Endodermal cell (in vitro differentiated cells): Measurements from ENCODE around the gene XIAP. TPM values are rescaled to one million over a fixed set of nuclear protein-coding genes. Genes with fewer than 3 reads are reported as not detected.

Source experiments
- DNase-seq: peaks from one replicate; pipeline ENCODE4 v3.0.0-alpha.2; 2017
- H3K27ac ChIP-seq: 2 replicates; pipeline ENCODE4 v1.5.1; 2013; ENCODE audit warnings: mild to moderate bottlenecking, low read depth, low read length, moderate library complexity
- H3K27me3 ChIP-seq: 2 replicates; pipeline ENCODE4 v1.6.1; 2013; ENCODE audit warnings: mild to moderate bottlenecking, low read length, moderate library complexity; ENCODE audit not compliant: insufficient read depth, control insufficient read depth, poor library complexity, severe bottlenecking
- H3K36me3 ChIP-seq: 2 replicates; pipeline ENCODE4 v1.7.0; 2013; ENCODE audit warnings: mild to moderate bottlenecking, low read length, moderate library complexity; ENCODE audit not compliant: control insufficient read depth, insufficient read depth
- H3K4me1 ChIP-seq: one replicate; pipeline ENCODE4 v1.7.0; 2013; ENCODE audit warnings: low read length; ENCODE audit not compliant: control insufficient read depth, insufficient read depth
- H3K4me3 ChIP-seq: 2 replicates; pipeline ENCODE4 v1.5.1; 2013; ENCODE audit warnings: mild to moderate bottlenecking, low read length, moderate library complexity
- H3K9ac ChIP-seq: 2 replicates; pipeline ENCODE4 v1.6.1; 2013; ENCODE audit warnings: mild to moderate bottlenecking, low read length, moderate library complexity; ENCODE audit not compliant: poor library complexity, severe bottlenecking; ENCODE audit errors: extremely low read depth
- H3K9me3 ChIP-seq: 2 replicates; pipeline ENCODE4 v1.6.1; 2013; ENCODE audit warnings: mild to moderate bottlenecking, low read length, moderate library complexity; ENCODE audit not compliant: control insufficient read depth
- H3K27ac Mint-ChIP-seq: 2 replicates; pipeline ENCODE4 v1.8.0; 2020; ENCODE audit warnings: mixed read lengths
- H3K27me3 Mint-ChIP-seq: 2 replicates; pipeline ENCODE4 v1.8.0; 2021; ENCODE audit warnings: mild to moderate bottlenecking, mixed read lengths; ENCODE audit not compliant: insufficient read depth
- H3K36me3 Mint-ChIP-seq: 2 replicates; pipeline ENCODE4 v1.8.0; 2020; ENCODE audit warnings: low read depth, mixed read lengths
- H3K4me1 Mint-ChIP-seq: 2 replicates; pipeline ENCODE4 v1.8.0; 2020; ENCODE audit warnings: mixed read lengths
- H3K4me3 Mint-ChIP-seq: 2 replicates; pipeline ENCODE4 v1.8.0; 2020; ENCODE audit warnings: mild to moderate bottlenecking, moderate library complexity, mixed read lengths
- H3K9me3 Mint-ChIP-seq: 2 replicates; pipeline ENCODE4 v1.8.0; 2020; ENCODE audit warnings: mild to moderate bottlenecking, mixed read lengths
- WGBS, 2 experiments: methylation state at CpG; one replicate each; pipeline versions ENCODE4 v1.1.5 to v1.1.7; 2013; ENCODE audit warnings: missing lambda C conversion rate in 2 of 2, mixed read lengths in 1 of 2; ENCODE audit not compliant: insufficient coverage in 1 of 2, insufficient read length in 1 of 2; 5-methylcytosine and 5-hydroxymethylcytosine counted together
- total RNA-seq, 2 donors: library from RNA; stranded (reverse); fragmentation: NEBNext Ultra II Directional in 1 of 2; extraction: Animal tissue kit (Norgen Biotek cat#: 25700) in 1 of 2; gene quantifications; 2 replicates in 1 of 2; 3 replicates in 1 of 2; pipeline ENCODE4 v1.2.1, GENCODE V29; 2021
- TF ChIP-seq, protein P1 (sequence below): fragments of 200-600 bp; sonication (generic); conservative IDR thresholded peaks from 2 replicates; pipeline ENCODE4 v1.5.0; 2021; ENCODE audit warnings: antibody characterized with exemption, mild to moderate bottlenecking

The XIAP gene
- total RNA-seq, 2 donors from 2014 or later: 59.1 to 59.8 TPM

DNA sequence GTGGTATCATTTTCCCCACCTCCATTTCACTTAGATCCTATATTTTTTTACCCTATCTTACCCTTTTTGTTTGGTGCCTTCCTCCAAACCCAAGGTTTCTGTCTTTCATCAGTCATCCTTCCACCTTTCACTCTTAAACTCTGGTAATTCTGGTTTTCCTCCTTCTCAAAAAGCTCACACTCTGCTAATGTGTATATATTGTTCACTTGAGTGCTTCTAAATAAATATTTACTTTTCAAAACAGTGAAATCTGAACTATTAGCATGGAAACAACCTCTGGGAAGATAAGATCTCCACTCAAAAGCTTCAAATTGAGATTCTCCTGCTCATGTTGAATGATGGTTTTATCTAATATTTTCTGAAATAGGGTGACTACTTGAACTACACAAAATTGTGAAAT, 21.5 kb downstream of the XIAP start:
- Mint-ChIP-seq H3K36me3 (peaks cover 13% of the 10 kb centered on the region), H3K4me1 (no peaks in the 10 kb centered on the region), H3K4me3 (no peak overlapping the region), H3K27me3 (no peaks in the 10 kb centered on the region), H3K9me3 (peaks cover 29% of the 10 kb centered on the region), H3K27ac (no peak overlapping the region)
- no peaks in the 10 kb centered on the region for H3K4me1 ChIP-seq
- DNase-seq: no peak
- no peak overlapping the region for H3K9ac ChIP-seq
- H3K4me3 ChIP-seq: no peak overlapping the region
- no peaks in the 10 kb centered on the region for H3K9me3 ChIP-seq
- H3K27ac ChIP-seq: no peak overlapping the region
- TF ChIP-seq, protein P1, sequence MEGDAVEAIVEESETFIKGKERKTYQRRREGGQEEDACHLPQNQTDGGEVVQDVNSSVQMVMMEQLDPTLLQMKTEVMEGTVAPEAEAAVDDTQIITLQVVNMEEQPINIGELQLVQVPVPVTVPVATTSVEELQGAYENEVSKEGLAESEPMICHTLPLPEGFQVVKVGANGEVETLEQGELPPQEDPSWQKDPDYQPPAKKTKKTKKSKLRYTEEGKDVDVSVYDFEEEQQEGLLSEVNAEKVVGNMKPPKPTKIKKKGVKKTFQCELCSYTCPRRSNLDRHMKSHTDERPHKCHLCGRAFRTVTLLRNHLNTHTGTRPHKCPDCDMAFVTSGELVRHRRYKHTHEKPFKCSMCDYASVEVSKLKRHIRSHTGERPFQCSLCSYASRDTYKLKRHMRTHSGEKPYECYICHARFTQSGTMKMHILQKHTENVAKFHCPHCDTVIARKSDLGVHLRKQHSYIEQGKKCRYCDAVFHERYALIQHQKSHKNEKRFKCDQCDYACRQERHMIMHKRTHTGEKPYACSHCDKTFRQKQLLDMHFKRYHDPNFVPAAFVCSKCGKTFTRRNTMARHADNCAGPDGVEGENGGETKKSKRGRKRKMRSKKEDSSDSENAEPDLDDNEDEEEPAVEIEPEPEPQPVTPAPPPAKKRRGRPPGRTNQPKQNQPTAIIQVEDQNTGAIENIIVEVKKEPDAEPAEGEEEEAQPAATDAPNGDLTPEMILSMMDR: no peak
- H3K36me3 ChIP-seq: peaks cover 16% of the 10 kb centered on the region
- no peaks in the 10 kb centered on the region for H3K27me3 ChIP-seq

GRCh38 chrX:123882391-123882790, 22.5 kb downstream of the XIAP start:
- H3K36me3 Mint-ChIP-seq: peaks cover 10% of the 10 kb centered on the region
- H3K27me3 Mint-ChIP-seq: no peaks in the 10 kb centered on the region
- no peak for DNase-seq
- Histone ChIP-seq H3K4me1 (no peaks in the 10 kb centered on the region), H3K36me3 (peaks cover 25% of the 10 kb centered on the region), H3K9me3 (no peaks in the 10 kb centered on the region), H3K27me3 (no peaks in the 10 kb centered on the region), H3K4me3 (no peak overlapping the region), H3K27ac (no peak overlapping the region), H3K9ac (no peak overlapping the region)
- TF ChIP-seq, protein P1: no peak
- no peak overlapping the region for H3K4me3 Mint-ChIP-seq
- 90 to 100% methylated on average over 1 of the region's 3 CpGs for WGBS, 2 experiments
- no peaks in the 10 kb centered on the region for H3K4me1 Mint-ChIP-seq
- no peak overlapping the region for H3K27ac Mint-ChIP-seq
- H3K9me3 Mint-ChIP-seq: peaks cover 26% of the 10 kb centered on the region

DNA sequence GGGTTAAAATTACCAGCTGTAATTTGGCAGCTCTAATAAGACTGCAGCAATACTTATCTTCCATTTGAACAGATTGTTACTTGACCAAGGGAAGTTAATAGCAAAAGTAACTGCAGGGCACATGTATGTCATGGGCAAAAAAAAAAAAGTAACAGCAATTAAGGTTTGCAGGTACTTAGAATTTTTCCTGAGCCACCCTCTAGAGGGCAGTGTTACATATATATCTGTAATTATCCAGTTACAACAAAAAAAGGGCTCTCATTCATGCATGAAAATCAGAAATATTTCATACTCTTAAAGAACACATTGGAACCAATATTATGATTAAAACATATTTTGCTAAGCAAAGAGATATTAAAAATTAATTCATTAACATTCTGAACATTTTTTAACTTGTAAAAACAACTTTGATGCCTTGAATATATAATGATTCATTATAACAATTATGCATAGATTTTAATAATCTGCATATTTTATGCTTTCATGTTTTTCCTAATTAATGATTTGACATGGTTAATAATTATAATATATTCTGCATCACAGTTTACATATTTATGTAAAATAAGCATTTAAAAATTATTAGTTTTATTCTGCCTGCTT, 25.1 kb downstream of the XIAP start:
- Histone ChIP-seq H3K4me3 (no peak overlapping the region), H3K27me3 (no peaks in the 10 kb centered on the region), H3K9ac (no peak overlapping the region), H3K27ac (no peak overlapping the region), H3K4me1 (no peaks in the 10 kb centered on the region), H3K36me3 (peaks cover 32% of the 10 kb centered on the region), H3K9me3 (no peaks in the 10 kb centered on the region)
- Mint-ChIP-seq H3K4me3 (no peak overlapping the region), H3K4me1 (no peaks in the 10 kb centered on the region), H3K27ac (no peak overlapping the region), H3K9me3 (peaks cover 22% of the 10 kb centered on the region), H3K27me3 (no peaks in the 10 kb centered on the region), H3K36me3 (peaks cover 13% of the 10 kb centered on the region)
- no peak for DNase-seq
- TF ChIP-seq, protein P1: peak; percentile 85
